WI38 (cell line): ENCODE results near the gene ADPRM.
"Not testable (repeated sequence)": the region's sequence is repeated elsewhere in the genome, so short reads cannot be mapped to it uniquely, and the experiment has no call there.

Source experiments
- H3K4me3 ChIP-seq: 2 replicates; pipeline ENCODE4 v1.5.1; 2011; ENCODE audit warnings: low read depth, mild to moderate bottlenecking, control low read depth, low read length
- TF ChIP-seq, protein P1 (sequence below): IDR thresholded peaks from 2 replicates; pipeline ENCODE4 v1.5.1; 2012; ENCODE audit warnings: low read depth, mild to moderate bottlenecking, control low read depth, low read length

The ADPRM gene

GRCh38 chr17:10725262-10725661, 27.9 kb downstream of the ADPRM start:
- H3K4me3 ChIP-seq = no peak overlapping the region
- TF ChIP-seq, protein P1, sequence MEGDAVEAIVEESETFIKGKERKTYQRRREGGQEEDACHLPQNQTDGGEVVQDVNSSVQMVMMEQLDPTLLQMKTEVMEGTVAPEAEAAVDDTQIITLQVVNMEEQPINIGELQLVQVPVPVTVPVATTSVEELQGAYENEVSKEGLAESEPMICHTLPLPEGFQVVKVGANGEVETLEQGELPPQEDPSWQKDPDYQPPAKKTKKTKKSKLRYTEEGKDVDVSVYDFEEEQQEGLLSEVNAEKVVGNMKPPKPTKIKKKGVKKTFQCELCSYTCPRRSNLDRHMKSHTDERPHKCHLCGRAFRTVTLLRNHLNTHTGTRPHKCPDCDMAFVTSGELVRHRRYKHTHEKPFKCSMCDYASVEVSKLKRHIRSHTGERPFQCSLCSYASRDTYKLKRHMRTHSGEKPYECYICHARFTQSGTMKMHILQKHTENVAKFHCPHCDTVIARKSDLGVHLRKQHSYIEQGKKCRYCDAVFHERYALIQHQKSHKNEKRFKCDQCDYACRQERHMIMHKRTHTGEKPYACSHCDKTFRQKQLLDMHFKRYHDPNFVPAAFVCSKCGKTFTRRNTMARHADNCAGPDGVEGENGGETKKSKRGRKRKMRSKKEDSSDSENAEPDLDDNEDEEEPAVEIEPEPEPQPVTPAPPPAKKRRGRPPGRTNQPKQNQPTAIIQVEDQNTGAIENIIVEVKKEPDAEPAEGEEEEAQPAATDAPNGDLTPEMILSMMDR = no peak

DNA sequence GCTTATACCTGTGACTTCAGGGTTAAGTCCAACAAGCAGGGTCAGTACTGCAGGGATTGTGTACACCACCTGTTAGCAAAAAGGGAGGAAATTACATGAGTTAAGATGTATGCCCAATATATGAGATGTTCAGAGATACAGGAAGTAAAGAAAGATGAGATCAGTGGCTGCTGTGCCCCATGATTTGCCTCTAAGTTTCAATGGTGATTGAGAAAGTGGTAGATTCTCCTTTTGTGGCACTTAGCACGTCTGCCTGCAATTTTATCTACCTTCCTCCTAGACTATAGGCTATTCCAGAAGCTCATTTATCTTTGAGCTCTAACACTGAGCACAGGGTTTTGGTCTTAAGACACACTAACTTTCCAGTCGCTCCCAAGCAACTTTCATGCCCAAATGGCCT, 28.8 kb downstream of the ADPRM start:
- H3K4me3 ChIP-seq = no peak overlapping the region

GRCh38 chr17:10727192-10727591, 29.8 kb downstream of the ADPRM start:
- H3K4me3 ChIP-seq = no peak overlapping the region
- TF ChIP-seq, protein P1 = no peak

More for the DNA sequence above, 28.8 kb downstream of the ADPRM start:
- TF ChIP-seq, protein P1 = no peak

DNA sequence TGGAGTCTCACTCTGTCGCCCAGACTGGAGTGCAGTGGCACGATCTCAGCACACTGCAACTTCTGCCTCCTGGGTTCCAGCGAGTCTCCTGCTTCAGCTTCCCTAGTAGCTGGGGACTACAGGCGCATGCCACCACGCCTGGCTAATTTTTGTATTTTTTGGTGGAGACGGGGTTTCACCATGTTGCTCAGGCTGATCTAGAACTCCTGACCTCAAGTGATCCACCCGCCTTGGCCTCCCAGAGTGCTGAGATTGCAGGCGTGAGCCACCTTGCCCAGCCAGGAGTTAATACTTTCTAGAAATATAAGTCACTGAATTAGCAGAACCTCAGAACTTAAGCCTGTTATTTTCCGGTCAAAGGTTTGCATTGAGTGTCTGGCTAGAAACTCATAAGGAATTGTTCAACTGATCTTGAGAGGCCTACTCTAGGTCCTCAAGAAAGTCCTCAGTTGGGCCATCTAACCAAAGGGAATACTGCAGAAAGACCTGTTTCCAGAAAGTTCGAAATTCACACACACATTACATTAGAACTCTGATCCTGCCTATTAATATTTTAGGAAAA, 31.0 kb downstream of the ADPRM start:
- TF ChIP-seq, protein P1 = no peak

GRCh38 chr17:10729334-10730193, 32.2 kb downstream of the ADPRM start, which contains the start of gene TMEM220:
TSS of gene TMEM220 (minus strand) at chr17:10730023. CDS start at chr17:10729851, 172 bp downstream.
- H3K4me3 ChIP-seq = peak within 1 kb of the TSS; percentile 64
- TF ChIP-seq, protein P1 = no peak

More for the DNA sequence above, 31.0 kb downstream of the ADPRM start:
- H3K4me3 ChIP-seq = no peak overlapping the region

GRCh38 chr17:10730247-10730646, 32.9 kb downstream of the ADPRM start:
- peak overlapping the region; percentile 64 for H3K4me3 ChIP-seq

GRCh38 chr17:10731408-10731879, 34.0 kb downstream of the ADPRM start:
- TF ChIP-seq, protein P1 = no peak
- H3K4me3 ChIP-seq = no peak overlapping the region

DNA sequence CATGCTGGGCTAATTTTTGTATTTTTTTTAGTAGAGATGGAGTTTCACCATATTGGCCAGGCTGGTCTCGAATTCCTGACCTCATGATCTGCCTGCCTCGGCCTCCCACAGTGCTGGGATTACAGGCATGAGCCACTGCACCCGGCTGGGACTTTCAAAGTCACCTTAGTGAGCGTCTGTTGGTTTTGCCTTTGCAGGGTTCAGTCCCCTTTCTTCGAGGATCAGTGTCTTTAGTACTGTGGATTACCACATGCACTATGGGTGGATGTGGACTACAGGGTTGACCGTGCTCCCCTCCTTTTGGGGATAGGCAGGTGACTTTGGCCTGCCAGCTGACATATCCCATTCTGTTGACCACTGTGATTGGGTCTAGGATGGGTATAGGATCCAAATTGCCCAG, 34.7 kb downstream of the ADPRM start:
- H3K4me3 ChIP-seq = not testable (repeated sequence)
